HFFc6 (cell line): Measurements from ENCODE around the gene URB2. TPM values are rescaled to one million over a fixed set of nuclear protein-coding genes. Genes with fewer than 3 reads are reported as not detected.

Experiments used
- DNase-seq: peaks from one replicate; pipeline ENCODE4 v3.0.0-alpha.2; 2018
- H3K27ac Mint-ChIP-seq: 2 replicates; pipeline ENCODE4 v1.8.0; 2020; ENCODE audit warnings: mild to moderate bottlenecking, mixed read lengths
- H3K27me3 Mint-ChIP-seq: 2 replicates; pipeline ENCODE4 v1.8.0; 2021; ENCODE audit warnings: mild to moderate bottlenecking, moderate library complexity, mixed read lengths; ENCODE audit not compliant: insufficient read depth
- H3K36me3 Mint-ChIP-seq: 2 replicates; pipeline ENCODE4 v1.8.0; 2021; ENCODE audit warnings: low read depth, mixed read lengths
- H3K4me1 Mint-ChIP-seq: 2 replicates; pipeline ENCODE4 v1.8.0; 2020; ENCODE audit warnings: low read depth, mixed read lengths
- H3K4me3 Mint-ChIP-seq: 2 replicates; pipeline ENCODE4 v1.8.0; 2020; ENCODE audit warnings: mild to moderate bottlenecking, moderate library complexity, mixed read lengths
- H3K9me3 Mint-ChIP-seq: 2 replicates; pipeline ENCODE4 v1.8.0; 2020; ENCODE audit warnings: mild to moderate bottlenecking, mixed read lengths
- CTCF ChIP-seq: fragments of 200-600 bp; sonication (generic); IDR thresholded peaks from 2 replicates; pipeline ENCODE4 v1.5.0; 2021; ENCODE audit warnings: antibody characterized with exemption, mild to moderate bottlenecking
- long read RNA-seq: library from polyadenylated mRNA; unstranded; transcript quantifications from one replicate; pipeline ENCODE4 v2.0.0, GENCODE V29; 2019
- total RNA-seq, 6 experiments: library from RNA; stranded (reverse); fragmentation: NEBNext Ultra II Directional; extraction: Animal tissue kit (Norgen Biotek cat#: 25700); gene quantifications; 2 replicates in 1 of 6; 3 replicates in 5 of 6; pipeline ENCODE4 v1.2.3, GENCODE V29; 2021

URB2 gene
- 10 to 100 TPM in 3 of 6 experiments, 1 to 10 TPM in 3; 8.8 to 12.6 (median 9.8) TPM for total RNA-seq
- long read RNA-seq, full-length matches to known transcripts, result 5 of 10 reads
- long read RNA-seq, partial matches to known transcripts, result 3 of 10 reads
- long read RNA-seq, other reads (novel, unspliced or antisense), result 2 of 10 reads

GRCh38 chr1:229625915-229626831 lies at the start of gene URB2, which contains the start of gene TAF5L:
Gene URB2, plus strand, starts transcription at chr1:229626247. Its CDS starts 1,387 bp downstream, at chr1:229627634.
Gene TAF5L, minus strand, starts transcription at chr1:229626122. Its CDS starts 11,640 bp downstream, at chr1:229614482.
- Mint-ChIP-seq H3K4me3 (peak within 1 kb of the TSS; percentile 98), H3K27me3 (no peaks in the 10 kb centered on the region), H3K36me3 (peaks cover 9% of the 10 kb centered on the region), H3K4me1 (peaks cover 66% of the 10 kb centered on the region), H3K9me3 (no peaks in the 10 kb centered on the region), H3K27ac (peak within 1 kb of the TSS; percentile 91)
- peak; percentile 33; the same call in 1 of the 2 replicates for TF ChIP-seq CTCF
- peak; percentile 81 for DNase-seq

- DNase-seq, result no peak
- peaks cover 11% of the 10 kb centered on the region for H3K4me1 Mint-ChIP-seq
- peak overlapping the region; percentile 47; the same call in 1 of the 2 replicates for H3K4me3 Mint-ChIP-seq
- no peaks in the 10 kb centered on the region for H3K9me3 Mint-ChIP-seq
- no peak overlapping the region for H3K27ac Mint-ChIP-seq
- no peaks in the 10 kb centered on the region for H3K36me3 Mint-ChIP-seq
- no peak for TF ChIP-seq CTCF
- H3K27me3 Mint-ChIP-seq, result peaks cover 10% of the 10 kb centered on the region; the same call in 1 of the 2 replicates
Observed at GRCh38 chr1:229578168-229579058, 47.6 kb upstream of the URB2 start.

- no peak for TF ChIP-seq CTCF
- H3K9me3 Mint-ChIP-seq, result no peaks in the 10 kb centered on the region
- peaks cover 8% of the 10 kb centered on the region; the same call in 1 of the 2 replicates for H3K27me3 Mint-ChIP-seq
- H3K4me1 Mint-ChIP-seq, result peaks cover 11% of the 10 kb centered on the region
- H3K4me3 Mint-ChIP-seq, result peak overlapping the region; percentile 47
- DNase-seq, result peak; percentile 10
- H3K36me3 Mint-ChIP-seq, result no peaks in the 10 kb centered on the region
- no peak overlapping the region for H3K27ac Mint-ChIP-seq
Observed at GRCh38 chr1:229579059-229579673, 46.9 kb upstream of the URB2 start.

- no peak for TF ChIP-seq CTCF
- Mint-ChIP-seq H3K4me1 (peaks cover 11% of the 10 kb centered on the region), H3K27me3 (peaks cover 8% of the 10 kb centered on the region; the same call in 1 of the 2 replicates), H3K4me3 (no peak overlapping the region), H3K27ac (no peak overlapping the region), H3K9me3 (no peaks in the 10 kb centered on the region), H3K36me3 (no peaks in the 10 kb centered on the region)
- DNase-seq, result no peak
Observed at GRCh38 chr1:229581485-229581884, 44.6 kb upstream of the URB2 start.
